Calu3 (cell line): ENCODE data around the gene EBP. TPM values are rescaled to one million over a fixed set of nuclear protein-coding genes. Genes with fewer than 3 reads are reported as not detected.

Experiments
- BruUV-seq: library from RNA; stranded (reverse); fragments of 400-500 nt; replicated peaks from 2 replicates; lab custom pipeline; 2021; lab: Mats Ljungman, UMichigan
- CTCF ChIA-PET: fragments of 300-600 bp; sonication (Branson Sonifier 250); formaldehyde crosslinking; loops from one replicate; lab custom pipeline; 2022; ENCODE audit warnings: antibody characterized with exemption; lab: Charles Lee
- DNase-seq: peaks from one replicate; pipeline ENCODE4 v3.0.0; 2022
- H3K27ac Mint-ChIP-seq: one replicate; pipeline ENCODE4 v1.8.0; 2022; ENCODE audit warnings: mixed read lengths; ENCODE audit not compliant: unreplicated experiment
- H3K27me3 Mint-ChIP-seq: one replicate; pipeline ENCODE4 v1.8.0; 2022; ENCODE audit warnings: mixed read lengths; ENCODE audit not compliant: unreplicated experiment
- H3K36me3 Mint-ChIP-seq: one replicate; pipeline ENCODE4 v1.8.0; 2022; ENCODE audit warnings: mild to moderate bottlenecking, moderate library complexity, mixed read lengths; ENCODE audit not compliant: insufficient read depth, unreplicated experiment
- H3K4me1 Mint-ChIP-seq: one replicate; pipeline ENCODE4 v1.8.0; 2022; ENCODE audit warnings: mild to moderate bottlenecking, low read depth, mixed read lengths; ENCODE audit not compliant: unreplicated experiment
- H3K4me3 Mint-ChIP-seq: one replicate; pipeline ENCODE4 v1.8.0; 2022; ENCODE audit warnings: mild to moderate bottlenecking, low read depth, moderate library complexity, mixed read lengths; ENCODE audit not compliant: unreplicated experiment
- H3K9me3 Mint-ChIP-seq: one replicate; pipeline ENCODE4 v1.8.0; 2022; ENCODE audit warnings: low read depth, mixed read lengths; ENCODE audit not compliant: unreplicated experiment
- CTCF ChIP-seq: fragments of 200-600 bp; IDR thresholded peaks from one replicate; pipeline ENCODE4 v1.8.0; 2022; ENCODE audit warnings: antibody characterized with exemption; ENCODE audit not compliant: unreplicated experiment
- intact Hi-C: fragments of 100-400 bp; cut with micrococcal nuclease; formaldehyde crosslinking; loops from one replicate; pipeline ENCODE4 v1.10.0; 2022; ENCODE audit not compliant: unreplicated experiment
- total RNA-seq: library from RNA; stranded (reverse); gene quantifications from 2 replicates; pipeline ENCODE4 v1.2.3, GENCODE V29; 2022

Gene EBP
- total RNA-seq, 1 experiment from 2014 or later, result 186 TPM

DNA sequence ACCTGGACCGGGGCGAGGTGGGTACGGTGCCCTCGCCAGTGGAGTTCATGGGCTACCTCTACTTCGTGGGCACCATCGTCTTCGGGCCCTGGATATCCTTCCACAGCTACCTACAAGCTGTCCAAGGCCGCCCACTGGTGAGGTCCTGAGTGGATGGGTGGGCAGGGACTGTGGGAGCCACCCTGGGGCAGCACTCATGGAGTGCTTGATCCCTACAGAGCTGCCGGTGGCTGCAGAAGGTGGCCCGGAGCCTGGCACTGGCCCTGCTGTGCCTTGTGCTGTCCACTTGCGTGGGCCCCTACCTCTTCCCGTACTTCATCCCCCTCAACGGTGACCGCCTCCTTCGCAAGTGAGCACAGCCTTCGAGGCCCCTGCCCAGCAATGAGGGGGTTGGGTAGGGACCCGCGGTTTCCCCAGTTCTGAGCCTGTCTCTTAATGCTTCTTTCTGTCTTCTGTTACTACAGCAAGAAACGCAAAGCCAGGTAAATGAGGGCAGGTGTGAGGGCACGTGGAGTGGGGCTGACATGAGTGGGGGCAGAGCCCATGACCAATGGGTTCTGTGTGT is 9.2 kb upstream of the EBP start:
- CTCF ChIA-PET, result no interaction called here
- Mint-ChIP-seq H3K4me1 (peaks cover 17% of the 10 kb centered on the region), H3K36me3 (peaks cover 31% of the 10 kb centered on the region), H3K9me3 (no peaks in the 10 kb centered on the region), H3K4me3 (no peak overlapping the region), H3K27ac (no peak overlapping the region), H3K27me3 (no peaks in the 10 kb centered on the region)
- DNase-seq, result no peak
- no peak for TF ChIP-seq CTCF
- intact Hi-C loops, result loop anchor here (5.0 kb wide), 1 partner anchor 430 kb away; no protein-coding TSS in a partner anchor
- no TSS peak for BruUV-seq

DNA sequence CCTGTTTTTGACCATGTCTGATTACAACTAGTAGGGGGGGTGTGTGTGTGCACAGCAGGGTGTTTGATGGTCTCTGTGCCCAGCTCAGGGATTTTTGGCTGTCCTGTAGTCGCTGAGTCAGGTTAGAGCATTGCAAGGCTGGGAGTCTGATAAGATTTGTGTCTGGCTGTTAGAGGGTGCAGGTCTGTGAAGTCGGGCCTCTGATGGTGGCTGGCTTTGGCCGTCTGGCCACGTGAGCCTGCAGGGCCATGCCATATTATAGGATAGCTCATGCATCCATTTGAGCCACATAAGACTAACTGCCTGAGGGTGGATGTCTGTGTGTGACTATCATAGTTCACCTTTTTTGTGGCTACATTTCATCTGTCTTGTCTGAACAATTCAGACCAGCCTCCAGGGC is 7.9 kb upstream of the EBP start:
- Mint-ChIP-seq H3K9me3 (no peaks in the 10 kb centered on the region), H3K27ac (no peak overlapping the region), H3K27me3 (no peaks in the 10 kb centered on the region), H3K4me1 (peaks cover 17% of the 10 kb centered on the region), H3K36me3 (peaks cover 22% of the 10 kb centered on the region), H3K4me3 (no peak overlapping the region)
- BruUV-seq, result no TSS peak
- CTCF ChIA-PET, result no interaction called here
- intact Hi-C loops, result loop anchor here (5.0 kb wide), 1 partner anchor 431 kb away; no protein-coding TSS in a partner anchor
- DNase-seq, result no peak
- TF ChIP-seq CTCF, result no peak

DNA sequence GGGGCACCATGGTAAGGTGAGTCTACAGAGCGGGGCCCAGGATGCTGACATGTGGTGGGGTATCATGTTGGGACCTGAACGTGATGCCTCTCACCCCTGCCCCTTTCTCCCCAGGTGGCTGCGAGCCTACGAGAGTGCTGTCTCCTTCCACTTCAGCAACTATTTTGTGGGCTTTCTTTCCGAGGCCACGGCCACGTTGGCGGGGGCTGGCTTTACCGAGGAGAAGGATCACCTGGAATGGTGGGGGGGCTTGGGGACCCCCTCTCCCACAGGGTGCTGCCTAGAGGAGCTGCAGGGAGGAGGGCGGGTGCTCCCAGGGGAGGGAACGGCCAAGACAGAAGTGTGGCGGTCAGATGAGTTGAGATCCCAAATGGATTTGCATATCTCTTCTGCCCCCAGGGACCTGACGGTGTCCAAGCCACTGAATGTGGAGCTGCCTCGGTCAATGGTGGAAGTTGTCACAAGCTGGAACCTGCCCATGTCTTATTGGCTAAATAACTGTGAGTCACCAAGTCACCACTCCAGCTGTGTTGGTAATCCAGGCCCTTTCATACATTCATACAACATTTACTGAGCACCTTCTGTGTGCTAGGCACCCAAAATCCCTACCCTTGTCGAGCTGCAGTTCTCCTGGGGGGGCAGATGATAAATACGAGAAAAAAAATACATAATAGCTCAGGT is 7.3 kb upstream of the EBP start:
- intact Hi-C loops, result loop anchor here (5.0 kb wide), 1 partner anchor 432 kb away; no protein-coding TSS in a partner anchor
- peaks cover 17% of the 10 kb centered on the region for H3K36me3 Mint-ChIP-seq
- H3K4me3 Mint-ChIP-seq, result no peak overlapping the region
- BruUV-seq, result no TSS peak
- no peaks in the 10 kb centered on the region for H3K9me3 Mint-ChIP-seq
- CTCF ChIA-PET, result no interaction called here
- H3K27ac Mint-ChIP-seq, result no peak overlapping the region
- H3K4me1 Mint-ChIP-seq, result peaks cover 17% of the 10 kb centered on the region
- no peaks in the 10 kb centered on the region for H3K27me3 Mint-ChIP-seq
- no peak for TF ChIP-seq CTCF
- DNase-seq, result no peak

- BruUV-seq, result no TSS peak
- DNase-seq, result no peak
- no peaks in the 10 kb centered on the region for H3K9me3 Mint-ChIP-seq
- H3K36me3 Mint-ChIP-seq, result peaks cover 10% of the 10 kb centered on the region
- H3K4me1 Mint-ChIP-seq, result peaks cover 11% of the 10 kb centered on the region
- CTCF ChIA-PET, result no interaction called here
- no peak for TF ChIP-seq CTCF
- no peak overlapping the region for H3K4me3 Mint-ChIP-seq
- intact Hi-C loops, result loop anchor here (5.0 kb wide), 1 partner anchor 433 kb away; no protein-coding TSS in a partner anchor
- H3K27me3 Mint-ChIP-seq, result no peaks in the 10 kb centered on the region
- H3K27ac Mint-ChIP-seq, result no peak overlapping the region
Observed at GRCh38 chrX:48514868-48515460, 6.6 kb upstream of the EBP start.
